Adrenal gland (tissue), 12 donors: ENCODE measurements around the gene RBM23. TPM values are rescaled to one million over a fixed set of nuclear protein-coding genes. Genes with fewer than 3 reads are reported as not detected.
"Not testable (repeated sequence)": the region's sequence is repeated elsewhere in the genome, so short reads cannot be mapped to it uniquely, and the experiment has no call there.

Experiments
- DNase-seq, 7 donors: peaks; one replicate each; pipeline ENCODE4 v3.0.0-alpha.2; 2019 to 2020
- H3K27ac ChIP-seq, 5 donors: fragments of 200-600 bp; sonication (generic) in 4 of 5; 1 replicate in 3 of 5; 2 replicates in 2 of 5; pipeline versions ENCODE4 v1.5.1 to v1.8.0; 2016 to 2020; ENCODE audit warnings: mild to moderate bottlenecking in 1 of 5
- H3K27me3 ChIP-seq: fragments of 200-600 bp; 2 replicates; pipeline ENCODE4 v1.8.0; 2021
- H3K36me3 ChIP-seq, 2 donors: fragments of 200-600 bp; replicated peaks in 1 of 2; 1 replicate in 1 of 2; 2 replicates in 1 of 2; pipeline versions ENCODE4 v1.5.1 to v1.8.0; 2018 to 2022
- H3K4me1 ChIP-seq, 2 donors: fragments of 200-600 bp; replicated peaks in 1 of 2; 1 replicate in 1 of 2; 2 replicates in 1 of 2; pipeline versions ENCODE4 v1.5.1 to v1.8.0; 2018 to 2021
- H3K4me3 ChIP-seq, 4 donors: fragments of 200-600 bp; sonication (generic) in 3 of 4; one replicate each; pipeline ENCODE4 v1.5.1; 2016 to 2018
- H3K9me3 ChIP-seq, 3 donors: fragments of 200-600 bp; sonication (generic) in 1 of 3; replicated peaks in 1 of 3; 1 replicate in 2 of 3; 2 replicates in 1 of 3; pipeline versions ENCODE4 v1.5.1 to v1.8.0; 2016 to 2021
- CTCF ChIP-seq, 6 experiments: fragments of 450-650 bp in 4 of 6; fragments of 200-600 bp in 2 of 6; sonication (generic) in 1 of 6; IDR thresholded peaks; 1 replicate in 5 of 6; 2 replicates in 1 of 6; pipeline versions ENCODE4 v1.5.1 to v1.8.0; 2016 to 2021; ENCODE audit warnings: antibody characterized with exemption in 6 of 6, mild to moderate bottlenecking in 2 of 6, moderate library complexity in 1 of 6
- POLR2A ChIP-seq, 2 donors: fragments of 450-650 bp; IDR thresholded peaks; one replicate each; pipeline ENCODE4 v1.6.1; 2017; ENCODE audit warnings: antibody characterized with exemption in 2 of 2, mild to moderate bottlenecking in 2 of 2, moderate library complexity in 1 of 2
- WGBS, 4 donors: extraction: QIAGEN DNeasy Blood & Tissue Kit in 2 of 4; methylation state at CpG; one replicate each; pipeline versions ENCODE4 v1.1.5 to v1.1.7; 2013 to 2017; 5-methylcytosine and 5-hydroxymethylcytosine counted together
- intact Hi-C, 2 donors: fragments of 100-400 bp; cut with DNase I; formaldehyde crosslinking; loops; one replicate each; pipeline versions ENCODE4 v1.14.1 to v1.15.0; 2022 to 2023
- polyA plus RNA-seq, 3 donors: library from polyadenylated mRNA; stranded (reverse); fragments of 200-250 nt in 2 of 3; fragments of 350-450 nt in 1 of 3; fragmentation: Illumina TruSeq in 1 of 3; extraction: RNeasy Lipid Tissue Mini Kit (QIAGEN cat#74804) in 1 of 3; gene quantifications; one replicate each; pipeline ENCODE4 v1.2.3, GENCODE V29; 2013 to 2014
- total RNA-seq, 9 donors: library from RNA; depleted of rRNA in 4 of 9; stranded (reverse); fragments of >200 nt in 4 of 9; fragments of 120-200 nt in 1 of 9; fragmentation: NEBNext Ultra II Directional in 1 of 9; extraction: Animal tissue kit (Norgen Biotek cat#: 25700) in 1 of 9; gene quantifications; one replicate each; pipeline versions ENCODE4 v1.1.0 to v1.2.4, GENCODE V29; 2013 to 2023
- donor health status: healthy with polysubstance abuse.
- donor health status: Bipolar disorder and iron deficiency.
- donor health status: DM: yes; HTN: yes; CAD: no.
- donor health status: DM: no; HTN: no; CAD: no.
- donor health status: DM: no; HTN: no; CAD: no.
- donor health status: DM: yes; HTN: yes; CAD: no.

Gene RBM23
- total and polyA plus RNA-seq, 12 donors: 39.5 to 1,877 (median 80.1) TPM

- H3K4me1 ChIP-seq: peaks cover 7% of the 10 kb centered on the region in 2 donors
- no peaks in the 10 kb centered on the region for H3K9me3 ChIP-seq
- no peak overlapping the region for H3K4me3 ChIP-seq
- H3K27me3 ChIP-seq: no peaks in the 10 kb centered on the region
- intact Hi-C loops: no loop called here
- H3K36me3 ChIP-seq: no peaks in the 10 kb centered on the region
- H3K27ac ChIP-seq: no peak overlapping the region
- no peak for TF ChIP-seq CTCF (IDR thresholded peaks at IDR 0.05)
- TF ChIP-seq POLR2A (IDR thresholded peaks at IDR 0.05): no peak
- 61 to 69% (median 67%) methylated on average over 6 of the region's 6 CpGs for WGBS, 4 donors
- no peak for DNase-seq
These were observed 53.2 kb downstream of the RBM23 start for GRCh38 chr14:22865424-22866405.

GRCh38 chr14:22864979-22865378, 54.0 kb downstream of the RBM23 start:
- Histone ChIP-seq H3K4me1 (no peaks in the 10 kb centered on the region), H3K36me3 (no peaks in the 10 kb centered on the region), H3K27me3 (no peaks in the 10 kb centered on the region), H3K27ac (no peak overlapping the region), H3K4me3 (no peak overlapping the region), H3K9me3 (no peaks in the 10 kb centered on the region)
- intact Hi-C loops: no loop called here
- WGBS, 4 donors: 80 to 90% (median 88%) methylated on average over 4 of the region's 4 CpGs
- no peak for DNase-seq
- TF ChIP-seq CTCF (IDR thresholded peaks at IDR 0.05) (no peak), POLR2A (IDR thresholded peaks at IDR 0.05) (no peak)

DNA sequence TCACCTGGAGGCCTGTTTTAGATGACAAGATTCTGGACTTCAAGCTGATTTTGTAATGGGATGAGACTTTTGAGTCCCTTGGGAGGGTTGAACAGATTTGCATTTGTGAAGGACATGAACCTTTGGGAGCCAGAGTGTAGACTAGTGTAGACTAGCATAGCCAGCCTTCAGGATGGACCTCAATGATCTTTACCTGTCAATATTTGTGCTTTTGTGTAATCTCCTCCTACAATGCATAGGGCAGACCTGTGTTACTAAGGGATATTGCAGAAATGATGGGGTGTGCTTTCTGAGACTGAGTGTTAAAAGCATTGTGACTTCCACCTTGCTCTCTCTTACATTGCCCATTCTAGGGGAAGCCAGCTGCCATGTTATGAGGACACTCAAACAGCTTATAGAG, 57.3 kb downstream of the RBM23 start:
- Histone ChIP-seq H3K9me3 (no peaks in the 10 kb centered on the region), H3K27ac (no peak overlapping the region), H3K36me3 (no peaks in the 10 kb centered on the region), H3K4me1 (no peaks in the 10 kb centered on the region), H3K27me3 (no peaks in the 10 kb centered on the region), H3K4me3 (no peak overlapping the region)
- TF ChIP-seq POLR2A (IDR thresholded peaks at IDR 0.05): no peak
- no peak for DNase-seq
- intact Hi-C loops: no loop called here

DNA sequence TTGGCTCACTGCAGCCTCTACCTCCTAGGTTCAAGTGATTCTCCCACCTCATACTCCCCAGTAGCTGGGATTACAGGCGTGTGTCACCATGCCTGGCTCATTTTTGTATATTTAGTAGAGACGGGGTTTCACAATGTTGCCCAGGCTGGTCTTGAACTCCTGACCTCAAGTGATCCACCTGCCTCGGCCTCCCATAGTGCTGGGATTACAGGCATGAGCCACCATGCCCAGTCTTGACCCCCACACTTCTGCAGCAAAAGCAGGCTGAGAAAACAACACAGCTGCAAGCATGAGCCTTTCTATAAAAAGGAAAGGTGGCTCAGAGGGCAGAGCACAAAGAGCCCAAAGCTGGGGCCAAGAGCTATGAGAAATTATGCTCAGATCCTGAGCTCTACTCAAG, 58.6 kb downstream of the RBM23 start:
- H3K36me3 ChIP-seq, H3K4me1 ChIP-seq, DNase-seq, H3K27me3 ChIP-seq, H3K9me3 ChIP-seq, intact Hi-C loops, H3K27ac ChIP-seq, H3K4me3 ChIP-seq: not testable (repeated sequence)
- WGBS, 4 donors: 60 to 83% (median 79%) methylated on average over 3 of the region's 3 CpGs

DNA sequence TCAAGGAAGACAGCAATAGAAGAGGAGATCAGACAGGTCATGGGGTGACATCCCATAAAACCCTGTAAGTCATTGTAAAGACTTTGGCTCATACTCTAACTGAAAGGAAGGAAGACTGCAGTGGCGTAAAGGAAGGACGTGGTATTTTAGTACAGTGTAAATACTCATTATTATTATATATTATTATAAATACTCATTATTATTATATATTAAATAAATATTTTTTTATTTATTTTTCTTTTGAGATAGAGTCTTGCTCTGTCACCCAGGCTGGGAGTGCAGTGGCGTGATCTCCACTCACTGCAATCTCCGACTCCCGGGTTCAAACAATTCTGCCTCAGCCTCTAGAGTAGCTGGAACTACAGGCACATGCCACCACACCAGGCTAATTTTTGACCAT, 62.5 kb downstream of the RBM23 start:
- Histone ChIP-seq H3K9me3 (no peaks in the 10 kb centered on the region), H3K27me3 (no peaks in the 10 kb centered on the region), H3K36me3 (no peaks in the 10 kb centered on the region), H3K27ac (no peak overlapping the region), H3K4me3 (no peak overlapping the region), H3K4me1 (peaks cover under 1 to 16% of the 10 kb centered on the region in 2 donors)
- intact Hi-C loops: loop anchor here in 1 of 2 donors (5.0 to 10.0 kb wide), 2 partner anchors 34 to 82 kb away; no protein-coding TSS in a partner anchor
- DNase-seq: no peak
- TF ChIP-seq CTCF (IDR thresholded peaks at IDR 0.05) (no peak), POLR2A (IDR thresholded peaks at IDR 0.05) (no peak)
- WGBS, 4 donors: 90 to 93% (median 93%) methylated on average over 5 of the region's 5 CpGs
